Measurements from ENCODE around the gene TOP1. TPM values are rescaled to one million over a fixed set of nuclear protein-coding genes. Genes with fewer than 3 reads are reported as not detected.
"Not testable (repeated sequence)": the region's sequence is repeated elsewhere in the genome, so short reads cannot be mapped to it uniquely, and the experiment has no call there.

Gene TOP1
- total RNA-seq, 1 donor from 2014 or later = 21.3 TPM

DNA sequence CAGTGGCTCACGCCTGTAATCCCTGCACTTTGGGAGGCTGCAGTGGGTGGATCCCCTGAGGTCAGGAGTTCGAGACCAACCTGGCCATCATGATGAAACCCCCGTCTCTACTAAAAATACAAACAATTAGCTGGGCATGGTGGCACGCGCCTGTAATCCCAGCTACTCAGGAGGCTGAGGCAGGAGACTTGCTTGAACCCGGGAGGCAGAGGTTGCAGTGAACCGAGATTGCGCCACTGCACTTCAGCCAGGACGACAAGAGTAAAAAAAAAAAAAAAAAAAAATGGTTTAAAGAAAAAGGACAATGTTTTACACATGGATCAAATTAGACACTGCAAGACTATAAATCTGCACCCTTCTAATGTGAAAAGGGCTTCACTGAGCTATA lies 103.8 kb downstream of the TOP1 start:
- not testable (repeated sequence) for DNase-seq

DNA sequence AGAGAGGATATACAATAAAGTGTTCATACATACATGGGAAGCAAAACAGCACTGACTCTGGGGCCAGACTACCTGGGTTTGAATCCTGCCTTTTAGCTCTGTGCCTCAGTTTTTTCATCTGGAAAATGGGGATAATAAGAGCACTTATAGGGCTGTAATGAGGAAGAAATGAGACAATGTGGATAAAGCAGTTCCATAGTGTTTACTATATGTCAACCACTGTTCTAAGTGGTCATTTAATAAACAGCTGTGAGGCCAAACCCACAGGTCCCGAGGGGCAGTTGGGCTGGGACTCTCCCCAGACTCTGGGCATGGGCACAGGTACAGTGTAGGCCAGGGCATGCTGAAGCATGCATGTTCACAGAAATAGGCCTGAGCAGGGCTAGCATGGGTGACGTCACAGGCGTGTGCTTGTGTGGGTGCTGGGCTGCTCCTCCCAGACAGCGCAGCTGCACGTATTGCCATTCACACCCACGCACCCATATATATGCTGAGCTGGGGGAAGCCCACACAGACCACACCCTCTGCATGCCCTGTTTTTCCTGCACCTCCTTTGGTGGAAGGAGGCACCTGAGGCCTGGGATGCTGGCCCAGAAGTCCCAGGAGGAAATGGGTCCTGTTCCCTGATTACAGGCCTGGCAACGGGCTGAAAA lies 105.2 kb downstream of the TOP1 start:
- no peak for DNase-seq

GRCh38 chr20:41134362-41135186 lies 106.0 kb downstream of the TOP1 start:
- no peak for DNase-seq

DNA sequence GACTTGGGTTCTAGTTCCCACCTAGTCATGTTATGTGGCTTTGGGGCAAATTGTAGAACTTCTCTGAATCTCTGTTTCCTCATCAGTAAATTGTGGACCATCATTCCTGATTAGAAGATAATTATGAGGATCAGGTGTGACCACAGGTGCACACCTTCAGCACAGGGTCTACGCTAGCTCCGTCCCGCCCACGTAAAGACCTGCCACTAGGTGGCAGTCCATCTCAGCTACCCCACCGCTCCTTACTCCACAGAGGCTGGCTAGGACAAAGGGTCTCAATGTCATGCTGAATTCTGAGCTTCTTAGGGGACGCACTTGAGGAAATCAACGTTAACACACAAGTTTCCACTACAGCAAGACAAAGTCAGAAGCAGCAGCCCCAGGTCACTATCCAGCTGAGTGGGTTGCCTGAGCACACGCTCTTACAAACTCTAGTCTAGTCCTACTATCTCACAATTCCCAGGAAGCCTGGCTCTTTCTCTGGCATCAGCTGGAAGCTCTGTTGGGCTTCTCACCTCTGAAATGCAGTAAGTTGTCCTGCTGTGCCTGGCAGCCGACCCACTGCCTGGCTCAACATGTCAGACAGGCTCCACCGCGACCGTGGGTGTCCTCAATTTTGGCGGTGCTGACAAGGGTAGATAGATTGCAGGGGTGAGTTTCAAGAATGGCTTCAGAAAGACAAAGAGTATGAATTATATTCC lies 106.7 kb downstream of the TOP1 start:
- peak; percentile 79 for DNase-seq

DNA sequence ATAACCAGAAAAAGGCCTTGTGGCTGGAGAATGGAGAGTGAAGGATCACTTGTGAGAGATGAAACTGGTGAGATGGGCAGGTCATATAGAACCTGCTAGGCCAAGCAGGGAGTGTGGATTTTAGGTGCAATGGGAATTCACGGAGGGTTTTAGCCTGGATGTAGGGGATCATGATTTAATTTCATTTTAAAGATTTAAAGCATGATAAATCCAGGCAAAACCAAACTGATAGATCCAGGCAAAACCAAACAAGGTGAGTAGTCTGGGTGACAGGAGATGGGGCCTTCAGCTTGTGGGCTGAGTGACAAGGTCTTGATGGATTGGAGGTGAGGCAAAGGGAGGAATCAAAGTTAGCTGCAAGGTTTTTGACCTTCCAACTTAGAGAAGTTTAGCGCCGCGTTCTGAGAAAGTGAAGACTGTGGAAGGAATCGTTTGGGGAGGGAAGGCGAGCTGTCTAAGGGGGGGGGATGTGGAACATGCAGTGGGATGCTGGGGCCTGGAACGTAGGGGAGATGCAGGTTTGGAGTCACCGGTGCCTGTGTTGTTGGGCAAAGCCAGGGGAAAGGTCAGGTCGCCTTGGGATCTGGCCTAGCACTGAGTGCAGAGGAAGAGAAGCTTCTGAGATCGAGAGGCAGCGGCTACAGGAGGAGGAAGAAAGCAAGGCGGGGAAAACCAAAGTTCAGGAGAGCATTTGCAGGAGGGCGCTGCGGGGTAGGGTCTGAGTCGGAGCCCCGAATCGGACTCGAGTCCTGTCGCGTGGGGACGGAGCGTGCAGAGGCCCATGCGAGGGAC lies 107.5 kb downstream of the TOP1 start:
- no peak for DNase-seq

GRCh38 chr20:41136680-41137613 lies 108.3 kb downstream of the TOP1 start, which contains the start of gene PLCG1:
TSS of gene PLCG1 (plus strand) at chr20:41137543. CDS start at chr20:41137642, 99 bp downstream.
- peak; percentile 91 for DNase-seq

- peak; percentile 86 for DNase-seq
Observed at GRCh38 chr20:41137614-41138474, 109.2 kb downstream of the TOP1 start.

DNA sequence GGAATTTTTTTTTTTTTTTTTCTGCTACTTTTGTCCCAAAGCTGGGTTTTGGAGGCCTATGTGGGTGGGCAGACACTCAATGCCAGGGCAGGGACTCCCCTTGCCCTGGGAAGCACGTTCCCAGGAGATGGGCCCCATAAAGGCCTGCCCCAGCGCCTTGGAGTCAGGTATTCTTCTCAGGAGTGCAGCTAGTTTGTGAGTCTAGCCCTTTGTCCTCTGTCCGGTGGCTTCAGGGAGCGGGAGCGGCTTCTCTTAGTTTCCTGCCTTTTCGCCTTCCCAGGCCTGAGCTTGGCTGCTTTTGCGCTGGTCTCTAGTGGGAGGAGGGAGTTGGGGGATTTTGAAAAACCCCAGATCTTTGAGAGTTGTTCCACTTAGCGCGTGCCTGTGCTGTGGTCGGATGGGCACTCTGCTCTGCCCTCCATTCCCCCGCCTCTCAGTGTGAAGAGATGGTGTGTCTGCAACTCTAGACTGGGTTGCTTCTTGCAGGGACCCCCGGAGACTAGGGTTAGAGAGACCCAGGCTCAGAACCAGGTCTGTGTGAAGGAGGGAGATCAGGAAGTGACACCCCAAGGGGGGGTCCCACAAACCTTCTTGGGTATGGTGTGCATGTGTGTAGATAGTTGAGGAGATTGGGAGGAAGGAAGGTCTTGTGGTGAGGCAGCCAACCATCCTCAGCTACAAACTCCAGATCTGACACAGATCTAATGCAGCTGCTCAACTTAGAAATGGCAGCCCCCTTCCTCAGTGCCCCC lies 110.0 kb downstream of the TOP1 start:
- DNase-seq = peak; percentile 48

- no peak for DNase-seq
Observed at GRCh38 chr20:41139227-41140093, 110.8 kb downstream of the TOP1 start.

GRCh38 chr20:41140226-41141133 lies 111.9 kb downstream of the TOP1 start:
- no peak for DNase-seq

- DNase-seq = peak; percentile 92
Observed at GRCh38 chr20:41141153-41141815, 112.7 kb downstream of the TOP1 start.

GRCh38 chr20:41142245-41142644 lies 113.6 kb downstream of the TOP1 start:
- DNase-seq = no peak

- no peak for DNase-seq
Observed at GRCh38 chr20:41142919-41143318, 114.3 kb downstream of the TOP1 start.

GRCh38 chr20:41143354-41143753 lies 114.7 kb downstream of the TOP1 start:
- DNase-seq = no peak

DNA sequence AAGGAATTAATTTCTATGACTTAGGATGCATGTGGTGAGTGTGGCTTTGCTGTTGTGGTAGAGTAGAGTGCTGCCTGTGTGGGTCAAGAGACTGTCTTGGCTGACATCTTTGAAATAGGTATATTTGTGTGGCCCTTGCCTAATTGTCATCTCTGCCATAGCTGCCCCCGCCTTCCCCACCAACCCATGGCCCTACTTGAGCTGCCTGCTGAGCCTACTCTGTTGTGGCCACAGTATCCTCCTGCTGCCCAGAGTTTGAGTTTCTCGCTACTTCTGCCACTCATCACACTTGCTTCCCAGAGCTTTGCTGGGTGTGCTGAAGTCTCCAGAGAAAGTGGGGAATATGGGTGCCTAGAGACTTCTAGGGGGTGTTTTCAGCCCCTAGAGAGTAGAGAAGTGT lies 116.7 kb downstream of the TOP1 start:
- DNase-seq = no peak

- peak; percentile 78 for DNase-seq
Observed at GRCh38 chr20:41145821-41146620, 117.4 kb downstream of the TOP1 start.

Measured in dermis blood vessel endothelial cell (primary cell).